HepG2 (cell line): ENCODE measurements around the gene CLEC18C. TPM values are rescaled to one million over a fixed set of nuclear protein-coding genes. Genes with fewer than 3 reads are reported as not detected.
"Not testable (repeated sequence)": the region's sequence is repeated elsewhere in the genome, so short reads cannot be mapped to it uniquely, and the experiment has no call there.

Source experiments
- ATAC-seq: fragments of 200-7000 bp; cut with Tn5 transposase; 3 replicates; pipeline ENCODE4 v1.9.1; 2020; ENCODE audit warnings: mild to moderate bottlenecking, moderate library complexity
- BruUV-seq: library from RNA; stranded (reverse); fragments of 400-500 nt; replicated peaks from 2 replicates; lab custom pipeline; 2021; lab: Mats Ljungman, UMichigan
- CTCF ChIA-PET: fragments of 300-600 bp; formaldehyde crosslinking; extraction: SDS; loops from one replicate; lab custom pipeline; 2021; ENCODE audit warnings: low total read pairs, inconsistent platforms, low intra/inter-chr PET ratio; lab: Yijun Ruan, JAX
- POLR2A ChIA-PET: fragments of 350-600 bp; sonication (Branson Sonifier 250); formaldehyde crosslinking; loops from one replicate; lab custom pipeline; 2020; ENCODE audit warnings: antibody characterized with exemption, inconsistent platforms; lab: Yijun Ruan, JAX
- DNase-seq: peaks from one replicate; pipeline ENCODE4 v3.0.0-alpha.2; 2015; ENCODE audit warnings: low spot score
- FAIRE-seq: peaks from 3 replicates; lab custom pipeline; 2011; peaks lifted over from hg19 to GRCh38; lab: Jason Lieb, UNC
- H2AFZ ChIP-seq: one replicate; pipeline ENCODE4 v1.6.1; 2011; ENCODE audit warnings: low read length, inconsistent platforms
- H3K27ac ChIP-seq: fragments of 300-600 bp; 3 replicates; pipeline ENCODE4 v1.8.0; 2011; ENCODE audit warnings: mixed run types, mild to moderate bottlenecking, mixed read lengths, low read length, inconsistent platforms; ENCODE audit not compliant: insufficient read depth; ENCODE audit errors: extremely low read length
- H3K27me3 ChIP-seq, 2 experiments: fragments of 200-600 bp in 1 of 2; 2 replicates in 1 of 2; 3 replicates in 1 of 2; pipeline versions ENCODE4 v1.6.0 to v1.8.0; 2011; ENCODE audit warnings: low read length in 2 of 2, mild to moderate bottlenecking in 2 of 2, moderate library complexity in 2 of 2, inconsistent platforms in 1 of 2; ENCODE audit not compliant: insufficient read depth in 2 of 2, control insufficient read depth in 1 of 2
- H3K36me3 ChIP-seq, 2 experiments: fragments of 200-600 bp in 1 of 2; replicated peaks in 1 of 2; 2 replicates in 1 of 2; 3 replicates in 1 of 2; pipeline versions ENCODE4 v1.5.1 to v1.8.0; 2011; ENCODE audit warnings: low read length in 2 of 2, inconsistent platforms in 1 of 2; ENCODE audit not compliant: insufficient read depth in 2 of 2, control insufficient read depth in 1 of 2
- H3K4me1 ChIP-seq: 2 replicates; pipeline ENCODE4 v1.5.1; 2012; ENCODE audit warnings: low read length, inconsistent platforms; ENCODE audit not compliant: insufficient read depth
- H3K4me2 ChIP-seq: 2 replicates; pipeline ENCODE4 v1.6.0; 2011; ENCODE audit warnings: low read depth, low read length, inconsistent platforms
- H3K4me3 ChIP-seq, 3 experiments: fragments of 200-600 bp in 1 of 3; sonication (generic), shearing (Covaris generic) in 1 of 3; replicated peaks in 1 of 3; 2 replicates each; pipeline ENCODE4 v1.5.1; 2011 to 2016; ENCODE audit warnings: low read length in 3 of 3, inconsistent platforms in 2 of 3, low read depth in 2 of 3, mild to moderate bottlenecking in 2 of 3, control low read depth in 1 of 3, mixed read lengths in 1 of 3; ENCODE audit not compliant: insufficient read depth in 1 of 3
- H3K79me2 ChIP-seq: one replicate; pipeline ENCODE4 v1.6.1; 2011; ENCODE audit warnings: low read length, inconsistent platforms; ENCODE audit not compliant: insufficient read depth
- H3K9ac ChIP-seq: 2 replicates; pipeline ENCODE4 v1.6.0; 2011; ENCODE audit warnings: mild to moderate bottlenecking, low read depth, low read length, inconsistent platforms; ENCODE audit not compliant: insufficient read depth
- H3K9me3 ChIP-seq: 2 replicates; pipeline ENCODE4 v1.5.1; 2012; ENCODE audit warnings: mild to moderate bottlenecking, low read length
- H4K20me1 ChIP-seq: 2 replicates; pipeline ENCODE4 v1.6.0; 2011; ENCODE audit warnings: inconsistent platforms, mild to moderate bottlenecking, low read length, moderate library complexity; ENCODE audit not compliant: insufficient read depth
- IKZF1 ChIP-seq: fragments of 450-650 bp; IDR thresholded peaks from 2 replicates; pipeline ENCODE4 v1.7.1; 2016
- RARA ChIP-seq: IDR thresholded peaks from 2 replicates; pipeline ENCODE4 v1.6.1; 2016; ENCODE audit warnings: missing genetic modification reagents, missing compliant biosample characterization
- ZNF24 ChIP-seq: fragments of 450-650 bp; IDR thresholded peaks from 2 replicates; pipeline ENCODE4 v1.6.1; 2017; ENCODE audit warnings: antibody characterized with exemption, mild to moderate bottlenecking
- ZXDC ChIP-seq: sonication (generic); formaldehyde crosslinking; IDR thresholded peaks from 2 replicates; pipeline ENCODE4 v1.5.0; 2020; ENCODE audit warnings: mild to moderate bottlenecking, missing genetic modification reagents
- WGBS: methylation state at CpG from one replicate; pipeline ENCODE4 v1.1.6; 2017; ENCODE audit warnings: low lambda C conversion rate; 5-methylcytosine and 5-hydroxymethylcytosine counted together
- in situ Hi-C: cut with HindIII; loops from 2 replicates; pipeline ENCODE4 v1.10.0; 2017; ENCODE audit warnings: low pct_unique_long_range_greater_than_20kb; ENCODE audit not compliant: extremely low pct_ligation_motif_present
- intact Hi-C: fragments of 100-400 bp; cut with micrococcal nuclease; formaldehyde crosslinking; loops from one replicate; pipeline ENCODE4 v1.10.0; 2022; ENCODE audit not compliant: unreplicated experiment
- polyA plus RNA-seq, 8 experiments: library from polyadenylated mRNA; depleted of rRNA in 3 of 8; stranded (reverse) in 7 of 8; unstranded in 1 of 8; fragments of >200 nt; fragmentation: Illumina TruSeq in 4 of 8; extraction: Trizol in 4 of 8; gene quantifications; 2 replicates each; pipeline versions ENCODE4 v1.2.1 to v1.2.3, GENCODE V29; 2011 to 2016; ENCODE audit warnings: low read depth in 4 of 8, missing spikeins in 1 of 8, mixed read lengths in 1 of 8; ENCODE audit not compliant: insufficient read depth in 1 of 8
- total RNA-seq, 5 experiments: library from RNA; depleted of rRNA; stranded (reverse); fragments of >200 nt; fragmentation: Illumina TruSeq; extraction: Trizol; gene quantifications; 2 replicates each; pipeline ENCODE4 v1.2.3, GENCODE V29; 2016; ENCODE audit warnings: low read depth in 1 of 5

Gene CLEC18C
- total and polyA plus RNA-seq, 2 of the 13 experiments (the other 11 are each of a cell fraction or from before 2014, with no cell fraction given): 0.15 to 0.29 TPM

DNA sequence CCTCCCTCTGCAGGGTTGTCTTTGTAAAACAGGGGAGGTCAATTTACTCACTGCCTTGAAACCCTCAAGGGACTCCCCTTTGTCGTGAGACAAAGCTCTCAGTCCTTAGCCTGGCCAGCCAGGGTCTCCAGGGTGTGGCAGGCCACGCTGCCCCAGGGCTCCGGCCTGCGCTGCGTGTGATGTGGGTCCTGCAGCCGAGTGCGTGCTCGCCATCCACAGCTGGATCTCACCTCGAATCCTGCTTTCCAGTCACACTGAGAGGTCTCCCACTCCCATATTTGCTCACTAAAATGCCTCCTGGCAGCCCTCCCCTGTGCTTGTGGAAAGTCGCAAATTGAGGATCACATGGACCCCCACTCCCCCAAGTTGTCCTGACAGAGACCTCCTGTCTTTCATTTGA, 10.0 kb upstream of the CLEC18C start (continued):
- TF ChIP-seq ZXDC (CRISPR knock-in tag): no peak
- TF ChIP-seq IKZF1: no peak
- no peak for TF ChIP-seq ZNF24
- no peak for TF ChIP-seq RARA (CRISPR knock-in tag)

DNA sequence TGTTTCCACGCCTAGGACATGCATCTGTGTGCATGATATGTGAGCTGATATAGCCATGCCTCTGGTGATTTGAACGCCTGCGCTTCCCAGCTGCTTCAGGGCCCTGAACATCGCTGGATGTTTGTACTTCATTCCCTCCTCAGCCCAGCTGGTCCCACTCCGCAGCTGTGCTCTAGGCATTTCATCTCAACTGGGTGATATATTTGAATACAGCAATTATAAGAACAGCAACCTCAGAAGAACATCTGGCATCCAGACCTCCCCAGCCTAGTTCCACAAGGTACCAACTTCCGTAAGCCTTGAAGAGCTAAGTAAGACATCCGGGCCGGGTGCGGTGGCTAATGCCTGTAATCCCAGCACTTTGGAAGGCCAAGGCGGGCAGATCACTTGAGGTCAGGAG, 6.9 kb upstream of the CLEC18C start:
- FAIRE-seq, H3K79me2 ChIP-seq, H3K27ac ChIP-seq, H3K4me3 ChIP-seq, H4K20me1 ChIP-seq, H3K4me2 ChIP-seq, H3K9me3 ChIP-seq, intact Hi-C loops, POLR2A ChIA-PET, H3K9ac ChIP-seq, CTCF ChIA-PET, H2AFZ ChIP-seq, DNase-seq, H3K36me3 ChIP-seq, ATAC-seq, BruUV-seq, H3K27me3 ChIP-seq: not testable (repeated sequence)
- in situ Hi-C loops: loop anchor here (10.0 kb wide), 1 partner anchor 88 kb away; the partner anchor contains the start of gene EXOSC6
- WGBS: 75% methylated on average over 2 of the region's 10 CpGs
- H3K4me1 ChIP-seq: peaks cover 24% of the 10 kb centered on the region

DNA sequence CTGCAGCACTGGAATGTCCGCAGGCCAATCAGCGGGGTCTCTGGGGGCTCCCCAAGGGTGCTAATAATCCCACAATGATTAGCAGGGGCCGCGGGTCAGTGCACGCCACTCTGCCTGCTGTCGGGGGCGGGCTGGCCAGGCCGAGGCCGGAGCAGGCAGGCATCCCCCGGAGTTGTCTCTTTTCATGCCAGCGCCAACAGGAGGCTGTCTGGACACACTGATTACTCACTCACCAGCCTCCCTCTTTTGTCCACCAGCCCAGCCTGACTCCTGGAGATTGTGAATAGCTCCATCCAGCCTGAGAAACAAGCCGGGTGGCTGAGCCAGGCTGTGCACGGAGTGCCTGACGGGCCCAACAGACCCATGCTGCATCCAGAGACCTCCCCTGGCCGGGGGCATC, 329 bp downstream of the CLEC18C start:
- no CpG with 5 or more reads among the region's 15 CpGs for WGBS
- H3K79me2 ChIP-seq, H3K27ac ChIP-seq, H2AFZ ChIP-seq, H3K9ac ChIP-seq, H3K27me3 ChIP-seq, H3K36me3 ChIP-seq, FAIRE-seq, intact Hi-C loops, H3K4me1 ChIP-seq, POLR2A ChIA-PET, H3K4me2 ChIP-seq, DNase-seq, CTCF ChIA-PET, in situ Hi-C loops, H3K4me3 ChIP-seq, H3K9me3 ChIP-seq, H4K20me1 ChIP-seq, BruUV-seq: not testable (repeated sequence)
- peak; percentile 81 for ATAC-seq

DNA sequence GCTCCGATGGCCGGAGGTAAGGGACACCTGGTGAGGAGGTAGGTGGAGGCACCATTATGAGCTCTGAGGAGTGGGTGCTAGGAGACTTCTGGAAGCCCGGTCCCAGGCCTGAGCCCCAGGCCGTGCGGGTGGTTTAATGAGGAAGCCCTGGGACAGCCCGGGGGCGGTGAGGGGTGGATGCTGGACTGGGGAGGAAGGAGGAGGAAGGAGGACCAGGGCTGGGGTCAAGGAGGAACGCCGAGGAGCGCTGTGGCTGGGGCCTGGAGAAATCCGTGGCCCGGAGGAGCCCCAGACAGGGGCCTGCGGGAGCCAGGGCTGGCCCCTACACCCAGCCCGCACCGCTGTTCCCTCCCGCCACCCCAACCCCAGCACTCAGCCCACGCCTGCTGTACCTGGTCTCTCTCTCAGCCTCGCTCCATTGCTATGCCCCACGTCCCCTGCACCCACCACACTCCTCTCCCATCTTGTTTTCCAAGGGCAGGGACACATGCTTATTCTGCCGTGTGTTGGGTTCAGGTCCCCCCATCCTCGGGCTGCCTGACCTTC, 873 bp downstream of the CLEC18C start:
- H3K79me2 ChIP-seq, H3K4me3 ChIP-seq, CTCF ChIA-PET, H4K20me1 ChIP-seq, POLR2A ChIA-PET, H2AFZ ChIP-seq, H3K4me2 ChIP-seq, H3K9me3 ChIP-seq, FAIRE-seq, H3K4me1 ChIP-seq, H3K27ac ChIP-seq, H3K27me3 ChIP-seq, DNase-seq, H3K9ac ChIP-seq, BruUV-seq, H3K36me3 ChIP-seq, in situ Hi-C loops, intact Hi-C loops: not testable (repeated sequence)
- peak; percentile 67 for ATAC-seq
- 48% methylated on average over 11 of the region's 21 CpGs for WGBS
